Mesendoderm (in vitro differentiated cells): Measurements from ENCODE around the gene ARMC5.
"Not testable (repeated sequence)": the region's sequence is repeated elsewhere in the genome, so short reads cannot be mapped to it uniquely, and the experiment has no call there.

Source experiments
- DNase-seq: peaks from one replicate; pipeline ENCODE4 v3.0.0; 2013
- H2AK5ac ChIP-seq: 2 replicates; pipeline ENCODE4 v1.6.1; 2013; ENCODE audit warnings: low read length, inconsistent platforms
- H2BK120ac ChIP-seq: 2 replicates; pipeline ENCODE4 v1.6.1; 2013; ENCODE audit warnings: low read depth, mild to moderate bottlenecking, low read length, moderate library complexity, mixed read lengths
- H2BK15ac ChIP-seq: replicated peaks from 2 replicates; pipeline ENCODE4 v1.6.1; 2013; ENCODE audit warnings: low read depth, mild to moderate bottlenecking, moderate library complexity
- H2BK5ac ChIP-seq: 2 replicates; pipeline ENCODE4 v1.6.1; 2013; ENCODE audit warnings: low read length, inconsistent platforms
- H3K18ac ChIP-seq: 2 replicates; pipeline ENCODE4 v1.6.1; 2013; ENCODE audit warnings: mild to moderate bottlenecking, low read length, mixed read lengths
- H3K23ac ChIP-seq: one replicate; pipeline ENCODE4 v1.6.1; 2013; ENCODE audit warnings: low read length
- H3K27ac ChIP-seq: 2 replicates; pipeline ENCODE4 v1.5.1; 2013; ENCODE audit warnings: low read depth, mild to moderate bottlenecking, inconsistent platforms, low read length, moderate library complexity
- H3K27me3 ChIP-seq: 2 replicates; pipeline ENCODE4 v1.6.1; 2013; ENCODE audit warnings: low read length, control low read depth, mild to moderate bottlenecking, inconsistent platforms; ENCODE audit not compliant: insufficient read depth, poor library complexity
- H3K36me3 ChIP-seq: 2 replicates; pipeline ENCODE4 v1.6.1; 2013; ENCODE audit warnings: low read length, inconsistent platforms; ENCODE audit not compliant: control insufficient read depth, insufficient read depth
- H3K4ac ChIP-seq: one replicate; pipeline ENCODE4 v1.6.1; 2013; ENCODE audit warnings: low read depth, mild to moderate bottlenecking, low read length, moderate library complexity
- H3K4me1 ChIP-seq: 2 replicates; pipeline ENCODE4 v1.6.1; 2013; ENCODE audit warnings: low read depth, low read length, inconsistent platforms; ENCODE audit not compliant: control insufficient read depth
- H3K4me2 ChIP-seq: 2 replicates; pipeline ENCODE4 v1.6.1; 2013; ENCODE audit warnings: low read length
- H3K4me3 ChIP-seq: 2 replicates; pipeline ENCODE4 v1.5.1; 2013; ENCODE audit warnings: mild to moderate bottlenecking, low read length
- H3K56ac ChIP-seq: one replicate; pipeline ENCODE4 v1.6.1; 2013; ENCODE audit warnings: low read length
- H3K79me1 ChIP-seq: 2 replicates; pipeline ENCODE4 v1.6.1; 2013; ENCODE audit warnings: low read length, inconsistent platforms
- H3K79me2 ChIP-seq: 2 replicates; pipeline ENCODE4 v1.6.1; 2013; ENCODE audit warnings: mild to moderate bottlenecking, low read length; ENCODE audit not compliant: control insufficient read depth, insufficient read depth
- H3K9ac ChIP-seq: 2 replicates; pipeline ENCODE4 v1.6.1; 2013; ENCODE audit warnings: low read length, inconsistent platforms
- H4K5ac ChIP-seq: one replicate; pipeline ENCODE4 v1.6.1; 2013; ENCODE audit warnings: low read length
- H4K8ac ChIP-seq: one replicate; pipeline ENCODE4 v1.6.1; 2013; ENCODE audit warnings: low read depth, mild to moderate bottlenecking, control low read depth, low read length, moderate library complexity
- WGBS: extraction: QIAGEN DNeasy Blood & Tissue Kit; methylation state at CpG from one replicate; pipeline ENCODE4 v1.1.7; 2013; ENCODE audit warnings: low lambda C conversion rate, missing lambda C conversion rate; ENCODE audit not compliant: insufficient coverage; ENCODE audit errors: extremely low coverage; 5-methylcytosine and 5-hydroxymethylcytosine counted together

ARMC5 gene

GRCh38 chr16:31498493-31498892 is 39.2 kb downstream of the ARMC5 start:
- no peak overlapping the region for H3K4me2 ChIP-seq

GRCh38 chr16:31499928-31500327 is 40.6 kb downstream of the ARMC5 start:
- no peaks in the 10 kb centered on the region for H3K79me2 ChIP-seq
- no peak overlapping the region for H3K9ac ChIP-seq
- H3K79me1 ChIP-seq: no peaks in the 10 kb centered on the region
- H3K23ac ChIP-seq: no peak overlapping the region
- H3K27ac ChIP-seq: no peak overlapping the region
- WGBS: no CpG with 5 or more reads among the region's 8 CpGs
- no peak overlapping the region for H2AK5ac ChIP-seq
- no peaks in the 10 kb centered on the region for H3K27me3 ChIP-seq
- no peak for DNase-seq
- no peak overlapping the region for H3K4me3 ChIP-seq
- no peak overlapping the region for H3K4me2 ChIP-seq
- no peaks in the 10 kb centered on the region for H3K36me3 ChIP-seq
- no peak overlapping the region for H2BK5ac ChIP-seq
- no peak overlapping the region for H4K8ac ChIP-seq
- H3K4ac ChIP-seq: no peak overlapping the region
- no peak overlapping the region for H4K5ac ChIP-seq
- H3K18ac ChIP-seq: no peak overlapping the region
- no peaks in the 10 kb centered on the region for H3K4me1 ChIP-seq
- H3K56ac ChIP-seq: no peak overlapping the region
- no peak overlapping the region for H2BK15ac ChIP-seq
- H2BK120ac ChIP-seq: no peak overlapping the region

More at GRCh38 chr16:31498493-31498892, 39.2 kb downstream of the ARMC5 start:
- H2BK5ac ChIP-seq: no peak overlapping the region
- no peak for DNase-seq
- H3K4me3 ChIP-seq: no peak overlapping the region
- H4K8ac ChIP-seq: no peak overlapping the region
- no peak overlapping the region for H3K56ac ChIP-seq
- H3K9ac ChIP-seq: no peak overlapping the region
- H3K27me3 ChIP-seq: no peaks in the 10 kb centered on the region
- no peaks in the 10 kb centered on the region for H3K79me2 ChIP-seq
- WGBS: no CpG with 5 or more reads among the region's 8 CpGs
- no peak overlapping the region for H2AK5ac ChIP-seq
- H3K4ac ChIP-seq: no peak overlapping the region
- no peak overlapping the region for H3K18ac ChIP-seq
- H3K4me1 ChIP-seq: no peaks in the 10 kb centered on the region
- no peak overlapping the region for H2BK15ac ChIP-seq
- no peak overlapping the region for H4K5ac ChIP-seq
- H3K36me3 ChIP-seq: no peaks in the 10 kb centered on the region
- no peaks in the 10 kb centered on the region for H3K79me1 ChIP-seq
- H3K23ac ChIP-seq: no peak overlapping the region
- no peak overlapping the region for H3K27ac ChIP-seq
- no peak overlapping the region for H2BK120ac ChIP-seq

GRCh38 chr16:31501226-31501965 is 42.1 kb downstream of the ARMC5 start:
- no peak overlapping the region for H2BK5ac ChIP-seq
- no CpG with 5 or more reads among the region's 3 CpGs for WGBS
- H3K27ac ChIP-seq: no peak overlapping the region
- H3K23ac ChIP-seq: no peak overlapping the region
- no peak overlapping the region for H4K8ac ChIP-seq
- no peak overlapping the region for H3K9ac ChIP-seq
- no peak overlapping the region for H3K56ac ChIP-seq
- H3K18ac ChIP-seq: no peak overlapping the region
- H3K27me3 ChIP-seq: no peaks in the 10 kb centered on the region
- H3K36me3 ChIP-seq: no peaks in the 10 kb centered on the region
- H3K4me1 ChIP-seq: no peaks in the 10 kb centered on the region
- no peak overlapping the region for H3K4ac ChIP-seq
- H2BK120ac ChIP-seq: no peak overlapping the region
- H3K79me1 ChIP-seq: no peaks in the 10 kb centered on the region
- no peak overlapping the region for H2BK15ac ChIP-seq
- no peak overlapping the region for H3K4me3 ChIP-seq
- H3K4me2 ChIP-seq: no peak overlapping the region
- H2AK5ac ChIP-seq: no peak overlapping the region
- DNase-seq: no peak
- no peaks in the 10 kb centered on the region for H3K79me2 ChIP-seq
- H4K5ac ChIP-seq: no peak overlapping the region

- no peaks in the 10 kb centered on the region for H3K27me3 ChIP-seq
- no CpG with 5 or more reads among the region's 4 CpGs for whole genome bisulfite sequencing
Measured at GRCh38 chr16:31501966-31502348, 42.7 kb downstream of the ARMC5 start.

GRCh38 chr16:31502981-31503380 is 43.7 kb downstream of the ARMC5 start:
- H3K36me3 ChIP-seq: no peaks in the 10 kb centered on the region

More at GRCh38 chr16:31501966-31502348, 42.7 kb downstream of the ARMC5 start:
- Histone ChIP-seq H3K9ac (no peak overlapping the region), H3K4me1 (no peaks in the 10 kb centered on the region), H3K4me3 (no peak overlapping the region), H3K56ac (no peak overlapping the region), H3K4me2 (no peak overlapping the region), H4K8ac (no peak overlapping the region), H2BK15ac (no peak overlapping the region), H3K79me2 (no peaks in the 10 kb centered on the region), H2BK120ac (no peak overlapping the region), H3K23ac (no peak overlapping the region), H2AK5ac (no peak overlapping the region), H3K36me3 (no peaks in the 10 kb centered on the region), H3K79me1 (no peaks in the 10 kb centered on the region), H3K27ac (no peak overlapping the region), H4K5ac (no peak overlapping the region), H2BK5ac (no peak overlapping the region), H3K4ac (no peak overlapping the region), H3K18ac (no peak overlapping the region)
- DNase-seq: no peak

GRCh38 chr16:31503555-31503954 is 44.3 kb downstream of the ARMC5 start:
- H3K4ac ChIP-seq, H3K18ac ChIP-seq, H3K4me1 ChIP-seq, H3K4me3 ChIP-seq, H2AK5ac ChIP-seq, H2BK120ac ChIP-seq, H3K27me3 ChIP-seq, H3K36me3 ChIP-seq, H2BK5ac ChIP-seq, H4K5ac ChIP-seq, H3K56ac ChIP-seq, H3K23ac ChIP-seq, DNase-seq, H3K79me1 ChIP-seq, H3K9ac ChIP-seq, H3K79me2 ChIP-seq, H3K27ac ChIP-seq, H2BK15ac ChIP-seq, H3K4me2 ChIP-seq, H4K8ac ChIP-seq: not testable (repeated sequence)
- no CpG with 5 or more reads among the region's 8 CpGs for WGBS

More at GRCh38 chr16:31502981-31503380, 43.7 kb downstream of the ARMC5 start:
- H2AK5ac ChIP-seq: no peak overlapping the region
- H2BK120ac ChIP-seq: no peak overlapping the region
- H3K9ac ChIP-seq: no peak overlapping the region
- H3K79me2 ChIP-seq: no peaks in the 10 kb centered on the region
- H3K79me1 ChIP-seq: peaks cover 4% of the 10 kb centered on the region
- H3K4me3 ChIP-seq: no peak overlapping the region
- no peak overlapping the region for H3K18ac ChIP-seq
- H4K5ac ChIP-seq: no peak overlapping the region
- no peak for DNase-seq
- H2BK5ac ChIP-seq: no peak overlapping the region
- H2BK15ac ChIP-seq: no peak overlapping the region
- no peak overlapping the region for H3K56ac ChIP-seq
- peaks cover 3% of the 10 kb centered on the region for H3K4me1 ChIP-seq
- H4K8ac ChIP-seq: no peak overlapping the region
- H3K4ac ChIP-seq: no peak overlapping the region
- no peak overlapping the region for H3K4me2 ChIP-seq
- no peak overlapping the region for H3K23ac ChIP-seq
- no peak overlapping the region for H3K27ac ChIP-seq
- H3K27me3 ChIP-seq: no peaks in the 10 kb centered on the region
